Measurements from ENCODE around the gene AUTS2.

Gene AUTS2

GRCh38 chr7:69804962-69805361 lies 206.7 kb downstream of the AUTS2 start:
- DNase-seq (ENCODE audit: low read depth in 1 of 2, low spot score in 1 of 2) = no peak
- H3K27ac ChIP-seq (replicated peaks) = no peak overlapping the region

GRCh38 chr7:69808391-69808790 lies 210.1 kb downstream of the AUTS2 start:
- H3K4me3 ChIP-seq (replicated peaks; ENCODE audit: insufficient read depth, low read length) = no peak overlapping the region
- H3K27ac ChIP-seq (replicated peaks) = no peak overlapping the region
- no peak for TF ChIP-seq SPI1 (IDR thresholded peaks at IDR 0.05; ENCODE audit: borderline replicate concordance, low read depth)
- DNase-seq (ENCODE audit: low read depth in 1 of 2, low spot score in 1 of 2) = no peak
- H3K27me3 ChIP-seq (ENCODE audit: insufficient read depth, poor library complexity, severe bottlenecking) = no peaks in the 10 kb centered on the region

More at GRCh38 chr7:69804962-69805361, 206.7 kb downstream of the AUTS2 start:
- H3K4me3 ChIP-seq (replicated peaks; ENCODE audit: insufficient read depth, low read length) = no peak overlapping the region
- no peaks in the 10 kb centered on the region for H3K27me3 ChIP-seq (ENCODE audit: insufficient read depth, poor library complexity, severe bottlenecking)
- no peak for TF ChIP-seq SPI1 (IDR thresholded peaks at IDR 0.05; ENCODE audit: borderline replicate concordance, low read depth)
- no peak for TF ChIP-seq GABPA (IDR thresholded peaks at IDR 0.05; ENCODE audit: low read depth)
- no peak for TF ChIP-seq REST (IDR thresholded peaks at IDR 0.05; ENCODE audit: insufficient replicate concordance, low read depth)
- TF ChIP-seq POLR2AphosphoS5 (IDR thresholded peaks at IDR 0.05; ENCODE audit: low read depth) = no peak
- no peak for TF ChIP-seq CTCF (IDR thresholded peaks at IDR 0.05; ENCODE audit: insufficient read depth, low read length)

GRCh38 chr7:69811476-69812308 lies 213.4 kb downstream of the AUTS2 start:
- Histone ChIP-seq H3K27ac (replicated peaks) (no peak overlapping the region), H3K27me3 (ENCODE audit: insufficient read depth, poor library complexity, severe bottlenecking) (no peaks in the 10 kb centered on the region), H3K4me3 (replicated peaks; ENCODE audit: insufficient read depth, low read length) (no peak overlapping the region)
- DNase-seq (ENCODE audit: low read depth in 1 of 2, low spot score in 1 of 2) = no peak
- no peak for TF ChIP-seq CTCF (IDR thresholded peaks at IDR 0.05; ENCODE audit: insufficient read depth, low read length)
- TF ChIP-seq GABPA (IDR thresholded peaks at IDR 0.05; ENCODE audit: low read depth) = no peak
- no peak for TF ChIP-seq REST (IDR thresholded peaks at IDR 0.05; ENCODE audit: insufficient replicate concordance, low read depth)
- no peak for TF ChIP-seq SPI1 (IDR thresholded peaks at IDR 0.05; ENCODE audit: borderline replicate concordance, low read depth)
- no peak for TF ChIP-seq POLR2AphosphoS5 (IDR thresholded peaks at IDR 0.05; ENCODE audit: low read depth)

GRCh38 chr7:69812756-69813155 lies 214.5 kb downstream of the AUTS2 start:
- H3K27me3 ChIP-seq (ENCODE audit: insufficient read depth, poor library complexity, severe bottlenecking) = no peaks in the 10 kb centered on the region
- no peak overlapping the region for H3K27ac ChIP-seq (replicated peaks)
- H3K4me3 ChIP-seq (replicated peaks; ENCODE audit: insufficient read depth, low read length) = no peak overlapping the region
- no peak for TF ChIP-seq GABPA (IDR thresholded peaks at IDR 0.05; ENCODE audit: low read depth)
- no peak for TF ChIP-seq SPI1 (IDR thresholded peaks at IDR 0.05; ENCODE audit: borderline replicate concordance, low read depth)
- TF ChIP-seq REST (IDR thresholded peaks at IDR 0.05; ENCODE audit: insufficient replicate concordance, low read depth) = no peak
- TF ChIP-seq CTCF (IDR thresholded peaks at IDR 0.05; ENCODE audit: insufficient read depth, low read length) = no peak
- no peak for TF ChIP-seq POLR2AphosphoS5 (IDR thresholded peaks at IDR 0.05; ENCODE audit: low read depth)
- no peak for DNase-seq (ENCODE audit: low read depth in 1 of 2, low spot score in 1 of 2)

All from HL-60 (cell line).